Upper lobe of left lung (tissue), 4 donors: ENCODE results near the gene MSX2.

Experiments
- POLR2A ChIP-seq, 4 donors: fragments of 450-650 bp; IDR thresholded peaks; one replicate each; pipeline ENCODE4 v1.5.1; 2016 to 2017; ENCODE audit warnings: antibody characterized with exemption in 4 of 4, mild to moderate bottlenecking in 2 of 4
- TF ChIP-seq, protein P1 (sequence below), 6 experiments: fragments of 450-650 bp in 4 of 6; fragments of 200-600 bp in 2 of 6; sonication (generic) in 2 of 6; IDR thresholded peaks; one replicate each; pipeline ENCODE4 v1.5.1; 2016 to 2019; ENCODE audit warnings: antibody characterized with exemption in 6 of 6

DNA sequence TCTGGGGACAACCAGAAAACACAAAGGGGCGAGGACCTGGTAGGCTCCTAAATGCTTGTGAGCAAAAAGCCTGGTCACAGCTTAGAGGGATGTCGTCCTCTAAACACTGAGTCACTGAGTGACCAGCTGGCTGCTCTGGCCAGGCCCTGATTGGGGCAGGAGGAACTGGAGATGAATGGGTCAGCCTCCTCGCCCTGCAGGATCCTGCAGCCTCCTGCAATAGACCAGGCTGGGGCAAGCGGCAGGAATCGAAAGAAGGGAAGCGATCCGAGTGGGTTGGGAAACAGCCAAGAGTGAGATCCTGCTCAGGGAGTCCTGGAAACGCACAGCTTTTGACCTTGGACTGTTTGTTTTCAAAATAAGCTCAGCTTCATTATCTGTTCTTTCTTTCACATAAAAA, 34.1 kb upstream of the MSX2 start:
- TF ChIP-seq, protein P1, sequence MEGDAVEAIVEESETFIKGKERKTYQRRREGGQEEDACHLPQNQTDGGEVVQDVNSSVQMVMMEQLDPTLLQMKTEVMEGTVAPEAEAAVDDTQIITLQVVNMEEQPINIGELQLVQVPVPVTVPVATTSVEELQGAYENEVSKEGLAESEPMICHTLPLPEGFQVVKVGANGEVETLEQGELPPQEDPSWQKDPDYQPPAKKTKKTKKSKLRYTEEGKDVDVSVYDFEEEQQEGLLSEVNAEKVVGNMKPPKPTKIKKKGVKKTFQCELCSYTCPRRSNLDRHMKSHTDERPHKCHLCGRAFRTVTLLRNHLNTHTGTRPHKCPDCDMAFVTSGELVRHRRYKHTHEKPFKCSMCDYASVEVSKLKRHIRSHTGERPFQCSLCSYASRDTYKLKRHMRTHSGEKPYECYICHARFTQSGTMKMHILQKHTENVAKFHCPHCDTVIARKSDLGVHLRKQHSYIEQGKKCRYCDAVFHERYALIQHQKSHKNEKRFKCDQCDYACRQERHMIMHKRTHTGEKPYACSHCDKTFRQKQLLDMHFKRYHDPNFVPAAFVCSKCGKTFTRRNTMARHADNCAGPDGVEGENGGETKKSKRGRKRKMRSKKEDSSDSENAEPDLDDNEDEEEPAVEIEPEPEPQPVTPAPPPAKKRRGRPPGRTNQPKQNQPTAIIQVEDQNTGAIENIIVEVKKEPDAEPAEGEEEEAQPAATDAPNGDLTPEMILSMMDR (IDR thresholded peaks at IDR 0.05) = no peak
- TF ChIP-seq POLR2A (IDR thresholded peaks at IDR 0.05) = no peak
